Suprapubic skin (tissue), 4 donors: Measurements from ENCODE around the gene ARHGEF28. TPM values are rescaled to one million over a fixed set of nuclear protein-coding genes. Genes with fewer than 3 reads are reported as not detected.
A peak's percentile ranks its signal among the peaks of the same experiment; 100 is the strongest.

Experiments
- DNase-seq, 2 donors: peaks; one replicate each; pipeline ENCODE4 v3.0.0-alpha.2; 2019; ENCODE audit warnings: low spot score in 2 of 2
- H3K27ac ChIP-seq: fragments of 200-600 bp; sonication (generic); one replicate; pipeline ENCODE4 v1.5.1; 2019
- H3K27me3 ChIP-seq: fragments of 200-600 bp; sonication (generic); one replicate; pipeline ENCODE4 v1.5.1; 2019
- H3K36me3 ChIP-seq: fragments of 200-600 bp; sonication (generic); one replicate; pipeline ENCODE4 v1.5.1; 2019
- H3K4me1 ChIP-seq: fragments of 200-600 bp; sonication (generic); one replicate; pipeline ENCODE4 v1.5.1; 2019
- H3K4me3 ChIP-seq: fragments of 200-600 bp; sonication (generic); one replicate; pipeline ENCODE4 v1.5.1; 2019; ENCODE audit warnings: mild to moderate bottlenecking
- H3K9me3 ChIP-seq: fragments of 200-600 bp; sonication (generic); one replicate; pipeline ENCODE4 v1.5.1; 2019
- EP300 ChIP-seq: sonication (generic); formaldehyde crosslinking; IDR thresholded peaks from one replicate; pipeline ENCODE4 v1.6.1; 2017; ENCODE audit warnings: antibody characterized with exemption
- POLR2A ChIP-seq, 2 donors: fragments of 450-650 bp; IDR thresholded peaks; one replicate each; pipeline ENCODE4 v1.6.1; 2017; ENCODE audit warnings: antibody characterized with exemption in 2 of 2, mild to moderate bottlenecking in 2 of 2, moderate library complexity in 2 of 2
- POLR2AphosphoS5 ChIP-seq, 3 donors: sonication (generic); formaldehyde crosslinking; IDR thresholded peaks; one replicate each; pipeline ENCODE4 v1.6.1; 2017; ENCODE audit warnings: antibody characterized with exemption in 3 of 3
- WGBS: methylation state at CpG from one replicate; pipeline ENCODE4 v1.1.5; 2018; 5-methylcytosine and 5-hydroxymethylcytosine counted together
- total RNA-seq, 4 donors: library from RNA; depleted of rRNA; stranded (reverse); fragments of >200 nt; gene quantifications; one replicate each; pipeline ENCODE4 v1.1.0, GENCODE V29; 2016
- TF ChIP-seq, protein P1 (sequence below), 2 donors: fragments of 200-600 bp in 1 of 2; fragments of 450-650 bp in 1 of 2; sonication (generic) in 1 of 2; IDR thresholded peaks; one replicate each; pipeline ENCODE4 v1.5.1; 2016 to 2019; ENCODE audit warnings: antibody characterized with exemption in 2 of 2, mild to moderate bottlenecking in 1 of 2, moderate library complexity in 1 of 2

The ARHGEF28 gene
- total RNA-seq, 4 donors from 2014 or later = 25.6 to 104 (median 39.1) TPM

DNA sequence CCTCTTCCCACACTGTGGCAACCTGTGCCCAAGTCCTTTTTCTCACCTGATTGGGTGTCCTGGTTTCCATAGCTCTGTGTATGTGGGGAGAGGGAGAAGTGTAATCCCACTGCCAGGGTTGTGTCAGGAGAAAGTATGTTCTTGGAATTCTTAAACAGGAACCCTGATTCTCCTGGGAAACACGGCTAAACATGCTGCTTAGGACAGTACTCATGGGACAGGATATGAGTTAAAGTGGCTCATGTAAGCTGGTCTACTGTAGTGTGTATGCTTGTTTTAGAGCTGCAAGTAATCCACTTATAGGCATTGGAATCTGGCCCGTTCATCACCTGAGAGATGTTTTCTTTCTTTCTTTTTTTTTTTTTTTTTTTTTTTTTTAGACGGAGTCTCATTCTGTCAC lies 23.9 kb downstream of the ARHGEF28 start:
- Histone ChIP-seq H3K27me3 (no peaks in the 10 kb centered on the region), H3K36me3 (no peaks in the 10 kb centered on the region), H3K9me3 (no peaks in the 10 kb centered on the region), H3K4me3 (no peak overlapping the region), H3K4me1 (peaks cover 29% of the 10 kb centered on the region), H3K27ac (no peak overlapping the region)
- WGBS = 91% methylated on average over 3 of the region's 3 CpGs
- TF ChIP-seq POLR2AphosphoS5 (IDR thresholded peaks at IDR 0.05) (no peak), EP300 (no peak), POLR2A (IDR thresholded peaks at IDR 0.05) (no peak)
- TF ChIP-seq, protein P1, sequence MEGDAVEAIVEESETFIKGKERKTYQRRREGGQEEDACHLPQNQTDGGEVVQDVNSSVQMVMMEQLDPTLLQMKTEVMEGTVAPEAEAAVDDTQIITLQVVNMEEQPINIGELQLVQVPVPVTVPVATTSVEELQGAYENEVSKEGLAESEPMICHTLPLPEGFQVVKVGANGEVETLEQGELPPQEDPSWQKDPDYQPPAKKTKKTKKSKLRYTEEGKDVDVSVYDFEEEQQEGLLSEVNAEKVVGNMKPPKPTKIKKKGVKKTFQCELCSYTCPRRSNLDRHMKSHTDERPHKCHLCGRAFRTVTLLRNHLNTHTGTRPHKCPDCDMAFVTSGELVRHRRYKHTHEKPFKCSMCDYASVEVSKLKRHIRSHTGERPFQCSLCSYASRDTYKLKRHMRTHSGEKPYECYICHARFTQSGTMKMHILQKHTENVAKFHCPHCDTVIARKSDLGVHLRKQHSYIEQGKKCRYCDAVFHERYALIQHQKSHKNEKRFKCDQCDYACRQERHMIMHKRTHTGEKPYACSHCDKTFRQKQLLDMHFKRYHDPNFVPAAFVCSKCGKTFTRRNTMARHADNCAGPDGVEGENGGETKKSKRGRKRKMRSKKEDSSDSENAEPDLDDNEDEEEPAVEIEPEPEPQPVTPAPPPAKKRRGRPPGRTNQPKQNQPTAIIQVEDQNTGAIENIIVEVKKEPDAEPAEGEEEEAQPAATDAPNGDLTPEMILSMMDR (IDR thresholded peaks at IDR 0.05) = no peak
- DNase-seq = no peak

DNA sequence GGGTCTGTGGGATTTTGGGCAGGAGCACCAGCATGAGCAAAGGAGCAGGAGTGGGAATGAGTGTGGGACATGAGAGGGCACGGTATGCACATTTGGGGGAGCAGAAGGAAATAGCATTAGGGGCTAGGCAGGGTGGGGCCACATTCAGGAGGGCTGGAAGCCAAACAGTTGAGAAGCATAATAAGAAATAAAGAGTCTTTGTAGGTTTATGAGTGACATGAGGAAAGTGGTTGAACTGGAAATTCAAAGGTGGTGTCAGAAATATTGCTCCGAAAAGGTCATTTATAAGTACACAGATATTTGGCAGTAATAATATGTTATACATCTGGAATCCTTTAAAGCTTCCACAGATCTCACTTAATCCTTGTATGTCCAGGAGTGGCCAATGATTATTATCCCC lies 26.4 kb downstream of the ARHGEF28 start:
- 46% methylated on average over 2 of the region's 2 CpGs for WGBS

DNA sequence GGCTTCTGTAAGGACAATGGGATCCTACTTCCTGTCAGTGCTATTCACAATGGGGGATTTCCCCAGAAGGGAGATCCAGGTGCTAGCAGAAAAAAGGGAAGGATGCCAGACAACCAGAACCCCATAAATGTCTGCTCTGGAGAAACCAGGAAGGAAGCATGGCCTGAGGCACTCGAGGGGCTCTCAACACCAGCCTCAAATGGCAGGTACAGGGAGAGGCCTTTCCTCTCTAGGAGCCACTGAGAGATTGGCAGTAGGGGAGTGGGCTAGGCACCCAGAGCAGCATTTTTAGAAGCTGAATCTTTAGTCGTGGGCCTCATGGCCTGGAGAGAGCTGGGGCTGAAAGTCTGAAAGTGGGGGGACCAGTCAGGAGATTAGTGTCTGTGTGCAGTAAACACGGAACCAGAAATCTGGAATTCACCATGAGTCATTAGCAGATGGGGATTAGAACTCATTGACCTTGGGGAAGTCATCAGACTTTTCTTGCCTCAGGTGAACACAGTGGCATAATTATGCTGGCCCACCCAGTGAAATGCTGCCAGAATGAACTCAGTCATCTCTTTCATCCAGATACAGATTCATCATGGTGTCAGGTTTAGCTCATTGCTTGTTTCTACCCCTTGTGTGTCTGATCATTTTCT lies 28.3 kb downstream of the ARHGEF28 start:
- no peaks in the 10 kb centered on the region for H3K36me3 ChIP-seq
- peaks cover 29% of the 10 kb centered on the region for H3K4me1 ChIP-seq
- H3K4me3 ChIP-seq = no peak overlapping the region
- H3K27ac ChIP-seq = peak overlapping the region; percentile 83
- no peak for DNase-seq
- no peak for TF ChIP-seq EP300
- TF ChIP-seq POLR2A (IDR thresholded peaks at IDR 0.05) = no peak
- TF ChIP-seq, protein P1 (IDR thresholded peaks at IDR 0.05) = no peak
- no peak for TF ChIP-seq POLR2AphosphoS5 (IDR thresholded peaks at IDR 0.05)
- no peaks in the 10 kb centered on the region for H3K9me3 ChIP-seq
- no peaks in the 10 kb centered on the region for H3K27me3 ChIP-seq
- WGBS = 31% methylated on average over 3 of the region's 3 CpGs

More for the DNA sequence above, 26.4 kb downstream of the ARHGEF28 start:
- TF ChIP-seq, protein P1 (IDR thresholded peaks at IDR 0.05) = no peak
- TF ChIP-seq EP300 (no peak), POLR2A (IDR thresholded peaks at IDR 0.05) (no peak), POLR2AphosphoS5 (IDR thresholded peaks at IDR 0.05) (no peak)
- Histone ChIP-seq H3K36me3 (no peaks in the 10 kb centered on the region), H3K4me3 (no peak overlapping the region), H3K4me1 (peaks cover 35% of the 10 kb centered on the region), H3K27me3 (no peaks in the 10 kb centered on the region), H3K27ac (peak overlapping the region; percentile 58), H3K9me3 (no peaks in the 10 kb centered on the region)
- DNase-seq = no peak

DNA sequence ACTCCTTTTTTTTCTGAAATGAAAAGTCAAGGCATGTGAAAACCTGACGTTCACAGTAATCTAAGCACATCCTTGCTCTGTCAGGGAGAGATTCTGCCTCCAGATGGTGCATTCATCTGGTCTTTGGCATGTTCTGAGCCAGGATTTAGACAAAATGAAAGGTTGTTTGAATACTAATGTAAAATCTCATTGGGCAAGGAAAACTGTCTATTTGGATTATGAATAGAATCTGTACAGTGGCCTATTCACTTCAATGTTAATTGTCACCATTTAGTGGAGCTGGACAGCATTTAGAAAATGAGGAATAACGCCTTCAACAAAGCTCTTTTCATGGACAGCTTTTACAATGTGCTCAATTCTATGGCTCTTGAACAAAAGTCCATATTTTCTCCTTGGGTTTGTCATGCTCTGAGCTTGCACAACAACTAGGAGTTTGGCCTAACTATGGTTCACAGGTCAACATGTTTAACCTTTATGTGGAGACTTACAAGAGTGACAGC lies 28.9 kb downstream of the ARHGEF28 start:
- TF ChIP-seq, protein P1 (IDR thresholded peaks at IDR 0.05) = no peak
- TF ChIP-seq EP300 (no peak), POLR2AphosphoS5 (IDR thresholded peaks at IDR 0.05) (no peak), POLR2A (IDR thresholded peaks at IDR 0.05) (no peak)
- 37% methylated on average over 2 of the region's 2 CpGs for WGBS
- Histone ChIP-seq H3K27ac (peak overlapping the region; percentile 83), H3K4me1 (peaks cover 29% of the 10 kb centered on the region), H3K4me3 (no peak overlapping the region), H3K9me3 (no peaks in the 10 kb centered on the region), H3K36me3 (no peaks in the 10 kb centered on the region), H3K27me3 (no peaks in the 10 kb centered on the region)
- DNase-seq = no peak

DNA sequence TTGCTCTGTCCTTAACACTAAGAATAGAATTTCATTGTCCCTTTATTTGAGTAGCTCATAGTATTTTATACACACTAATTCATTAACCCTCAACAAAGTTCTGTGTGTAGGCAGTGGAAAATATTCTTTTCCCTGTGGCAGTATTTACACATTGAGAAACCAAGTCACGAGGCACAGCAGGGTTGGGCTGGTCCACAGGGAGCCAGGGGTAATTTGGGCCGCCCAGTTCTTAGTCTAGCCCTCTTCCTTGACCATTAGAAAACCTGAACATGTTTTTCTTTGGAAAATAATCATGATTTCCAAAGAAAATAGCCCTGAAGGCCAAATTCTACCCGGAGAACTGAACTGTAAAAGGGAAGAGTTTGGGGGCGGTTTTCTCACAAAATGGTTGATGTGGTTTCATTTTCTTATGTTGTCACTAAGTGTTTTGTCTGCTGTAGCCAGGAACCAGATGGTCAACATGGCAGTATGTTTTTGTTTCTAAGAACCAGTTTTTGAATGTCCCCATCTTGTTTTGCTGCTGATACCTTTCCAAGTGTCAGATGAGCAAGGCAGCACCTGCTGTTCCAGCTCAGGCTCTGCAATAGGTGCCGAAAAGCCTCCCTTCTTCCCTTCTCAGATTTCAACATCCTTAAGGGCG lies 29.6 kb downstream of the ARHGEF28 start:
- peak overlapping the region; percentile 16 for H3K27ac ChIP-seq
- TF ChIP-seq POLR2A (IDR thresholded peaks at IDR 0.05) (no peak), POLR2AphosphoS5 (IDR thresholded peaks at IDR 0.05) (no peak), EP300 (no peak)
- TF ChIP-seq, protein P1 (IDR thresholded peaks at IDR 0.05) = no peak
- 69% methylated on average over 6 of the region's 6 CpGs for WGBS
- H3K4me1 ChIP-seq = peaks cover 29% of the 10 kb centered on the region
- H3K27me3 ChIP-seq = no peaks in the 10 kb centered on the region
- DNase-seq = no peak
- H3K9me3 ChIP-seq = no peaks in the 10 kb centered on the region
- no peak overlapping the region for H3K4me3 ChIP-seq
- no peaks in the 10 kb centered on the region for H3K36me3 ChIP-seq
